NCI-H2196 treated with DMSO at 0.1 percent for 48 hours (cell line): ENCODE measurements around the gene DDX54.
"Not testable (repeated sequence)": the region's sequence is repeated elsewhere in the genome, so short reads cannot be mapped to it uniquely, and the experiment has no call there.

Experiments used
- DNase-seq: peaks from one replicate; lab custom pipeline; 2025; ENCODE audit not compliant: unreplicated experiment; lab: John Stamatoyannopoulos, UW

The DDX54 gene

DNA sequence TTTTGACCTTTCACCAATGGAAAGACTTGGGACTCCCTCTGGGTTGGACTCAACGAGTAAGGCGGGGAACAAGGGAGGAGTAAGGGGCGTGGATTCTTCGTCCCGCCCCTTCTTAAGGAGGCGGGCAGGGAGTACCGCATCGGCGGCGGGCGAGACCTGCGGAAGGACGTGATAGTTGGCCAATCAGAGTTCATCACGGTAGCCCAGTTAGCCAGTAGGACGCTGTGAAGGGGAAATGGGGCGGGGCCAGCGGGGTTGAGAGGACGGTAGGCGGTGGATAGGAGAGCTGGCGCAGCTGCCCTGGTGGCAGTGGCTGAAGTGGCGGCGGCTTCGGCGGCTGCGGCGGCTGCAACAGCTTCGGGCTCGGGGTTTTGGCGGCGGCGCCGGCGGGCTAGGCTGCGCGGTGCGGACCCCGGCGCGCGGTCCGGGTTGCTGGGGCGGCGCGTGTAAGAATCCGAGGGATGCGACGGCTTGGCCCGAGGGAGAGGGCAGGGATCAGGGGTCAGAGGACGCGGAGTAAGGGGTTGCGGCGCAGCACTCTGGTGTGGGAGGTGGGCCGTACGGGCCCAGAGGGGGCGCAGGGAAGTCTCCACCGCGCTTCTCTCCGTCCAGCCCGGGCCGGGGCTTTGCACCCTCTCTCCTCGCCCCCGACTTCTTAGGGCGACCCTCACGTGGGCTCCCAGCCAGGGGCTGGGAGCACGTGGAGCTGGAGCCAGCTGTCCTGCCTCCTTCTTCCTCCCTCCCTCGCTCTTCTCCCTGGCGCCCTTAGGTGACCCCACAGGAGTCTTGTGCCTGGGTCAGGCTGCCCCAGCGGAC is 36.1 kb upstream of the DDX54 start, which contains the start of gene TPCN1:
Gene TPCN1, plus strand, starts transcription at position 284 of the 816 bp plus-strand sequence. CDS start 5,389 bp downstream, outside the sequence.
- peak; percentile 100 for DNase-seq

DNA sequence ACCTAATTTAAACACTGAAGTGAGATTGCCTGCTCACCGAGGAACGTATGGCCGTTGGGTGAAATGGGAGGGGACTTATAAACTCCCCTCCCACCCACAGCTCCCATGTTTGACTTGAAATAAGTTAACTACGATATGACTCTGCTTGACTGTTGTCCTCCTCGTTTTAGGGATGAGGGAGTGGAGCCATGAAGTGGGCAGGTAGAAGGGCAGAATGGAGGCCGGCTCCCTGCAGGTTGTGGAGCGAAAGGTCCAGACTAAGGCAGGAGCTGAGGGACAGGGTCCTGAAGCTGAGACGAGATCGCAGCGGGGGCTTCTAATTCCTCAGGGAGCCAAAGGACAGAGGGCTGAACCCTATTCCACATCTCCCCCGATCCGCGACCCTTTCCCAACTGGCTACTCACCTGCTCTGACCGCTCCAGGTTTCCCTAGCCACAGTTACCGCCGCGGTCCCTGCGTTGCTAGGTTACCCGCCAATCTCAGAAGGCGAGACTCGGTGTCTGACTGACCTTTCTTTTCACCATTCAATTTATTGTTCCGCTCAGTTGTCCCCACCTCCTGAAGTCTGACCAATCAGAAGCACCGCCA is 35.4 kb upstream of the DDX54 start:
- no peak for DNase-seq

DNA sequence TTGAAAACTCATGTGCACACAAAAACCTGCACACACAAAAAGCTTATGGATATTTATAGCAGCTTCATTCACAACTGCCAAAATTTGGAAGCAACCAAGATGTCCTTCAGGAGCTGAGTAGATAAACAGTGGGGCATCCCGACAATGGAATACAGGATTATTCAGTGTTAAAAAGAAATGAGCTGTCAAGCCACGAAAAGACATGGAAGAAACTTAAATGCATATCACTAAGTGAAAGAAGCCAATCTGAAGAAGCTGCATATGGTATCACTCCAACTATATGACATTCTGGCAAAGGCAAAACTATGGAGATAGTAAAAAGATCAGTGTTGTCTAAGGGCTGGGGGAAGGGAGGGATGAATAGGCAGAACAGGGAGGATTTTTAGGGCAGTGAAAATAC is 30.7 kb upstream of the DDX54 start:
- DNase-seq: no peak

- DNase-seq: no peak
Measured at GRCh38 chr12:113214895-113215400, 29.7 kb upstream of the DDX54 start.

- no peak for DNase-seq
Measured at GRCh38 chr12:113211160-113211559, 25.9 kb upstream of the DDX54 start.

DNA sequence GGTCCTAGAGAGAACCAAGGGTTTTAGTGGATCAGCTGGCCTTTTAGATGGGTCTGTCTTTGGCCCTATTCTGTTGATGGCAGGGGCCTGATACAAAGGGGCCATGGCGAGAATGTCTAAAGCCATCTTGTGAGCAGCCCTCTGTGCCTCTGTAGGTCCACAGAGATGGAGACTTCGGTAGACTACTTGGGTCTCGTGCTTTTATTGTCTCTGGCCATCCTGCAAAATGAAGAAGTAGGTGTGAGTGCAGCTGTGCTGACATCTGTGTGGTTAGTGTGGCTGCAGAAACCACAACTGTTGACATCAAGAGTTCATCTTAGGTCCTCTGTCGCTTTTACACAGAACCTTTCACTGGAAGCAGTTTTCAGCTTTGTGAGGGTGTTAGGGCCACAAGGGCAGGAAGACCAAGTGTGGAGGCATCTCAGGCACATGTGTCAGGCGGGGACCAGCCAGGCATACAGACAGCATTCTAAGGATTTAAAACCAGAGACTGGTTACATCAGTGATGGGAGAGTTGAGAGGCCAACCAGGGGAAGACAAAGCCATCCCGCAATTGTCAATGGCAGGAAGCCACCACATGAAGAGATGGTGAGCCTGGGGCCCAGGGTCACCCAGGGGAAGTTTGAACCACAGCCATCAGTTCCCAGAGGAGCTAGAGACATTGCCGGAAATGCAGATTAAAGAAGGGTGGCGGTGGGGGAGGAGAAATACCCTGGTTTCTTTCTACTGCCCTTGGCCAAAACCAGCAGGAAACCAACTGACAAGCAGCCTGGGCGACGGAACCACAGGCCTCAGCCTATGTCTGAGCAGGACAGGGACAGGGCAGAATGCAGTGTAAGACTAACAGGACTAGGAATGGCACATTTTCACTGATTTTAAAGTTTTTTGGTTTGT is 23.0 kb upstream of the DDX54 start:
- no peak for DNase-seq

DNA sequence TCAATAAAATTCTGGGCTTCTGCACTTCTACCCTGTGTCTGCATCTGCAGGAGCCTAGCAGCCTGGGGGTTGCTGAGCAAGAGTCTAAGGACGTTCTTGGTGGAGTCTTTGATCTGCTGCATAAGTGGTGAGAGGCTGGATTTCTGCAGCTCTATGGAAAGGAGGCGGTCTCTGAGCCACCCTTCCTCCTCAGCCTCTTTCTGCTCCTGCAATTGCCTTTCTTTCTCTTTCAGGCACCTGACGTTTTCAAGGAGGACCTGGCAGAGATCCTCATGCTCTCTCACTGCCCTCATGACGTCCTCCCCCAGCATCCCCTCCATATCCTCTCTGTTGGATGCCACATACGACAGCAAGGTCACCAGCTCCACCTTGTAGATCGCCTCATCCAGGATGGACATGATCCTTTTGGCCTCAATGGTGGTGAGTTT is 22.3 kb upstream of the DDX54 start:
- no peak for DNase-seq

GRCh38 chr12:113206802-113207201 is 21.5 kb upstream of the DDX54 start:
- not testable (repeated sequence) for DNase-seq

DNA sequence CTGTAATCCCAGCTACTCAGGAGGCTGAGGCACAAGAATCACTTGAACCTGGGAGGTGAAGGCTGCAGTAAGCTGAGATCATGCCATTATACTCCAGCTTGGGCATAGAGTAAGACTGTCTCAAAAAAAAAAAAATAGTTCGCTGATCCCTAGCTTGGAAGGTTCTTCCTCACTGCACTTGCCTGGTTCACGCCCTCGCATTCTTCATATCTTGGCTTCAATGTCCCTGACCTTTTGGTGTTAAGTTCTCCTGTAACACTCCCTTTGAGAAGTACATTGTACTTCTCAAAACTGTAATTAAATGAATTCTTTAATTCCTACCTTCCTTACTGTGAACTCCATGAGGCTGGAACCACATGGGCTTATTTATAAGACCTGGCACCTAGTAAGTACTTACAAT is 19.5 kb upstream of the DDX54 start:
- DNase-seq: no peak

DNA sequence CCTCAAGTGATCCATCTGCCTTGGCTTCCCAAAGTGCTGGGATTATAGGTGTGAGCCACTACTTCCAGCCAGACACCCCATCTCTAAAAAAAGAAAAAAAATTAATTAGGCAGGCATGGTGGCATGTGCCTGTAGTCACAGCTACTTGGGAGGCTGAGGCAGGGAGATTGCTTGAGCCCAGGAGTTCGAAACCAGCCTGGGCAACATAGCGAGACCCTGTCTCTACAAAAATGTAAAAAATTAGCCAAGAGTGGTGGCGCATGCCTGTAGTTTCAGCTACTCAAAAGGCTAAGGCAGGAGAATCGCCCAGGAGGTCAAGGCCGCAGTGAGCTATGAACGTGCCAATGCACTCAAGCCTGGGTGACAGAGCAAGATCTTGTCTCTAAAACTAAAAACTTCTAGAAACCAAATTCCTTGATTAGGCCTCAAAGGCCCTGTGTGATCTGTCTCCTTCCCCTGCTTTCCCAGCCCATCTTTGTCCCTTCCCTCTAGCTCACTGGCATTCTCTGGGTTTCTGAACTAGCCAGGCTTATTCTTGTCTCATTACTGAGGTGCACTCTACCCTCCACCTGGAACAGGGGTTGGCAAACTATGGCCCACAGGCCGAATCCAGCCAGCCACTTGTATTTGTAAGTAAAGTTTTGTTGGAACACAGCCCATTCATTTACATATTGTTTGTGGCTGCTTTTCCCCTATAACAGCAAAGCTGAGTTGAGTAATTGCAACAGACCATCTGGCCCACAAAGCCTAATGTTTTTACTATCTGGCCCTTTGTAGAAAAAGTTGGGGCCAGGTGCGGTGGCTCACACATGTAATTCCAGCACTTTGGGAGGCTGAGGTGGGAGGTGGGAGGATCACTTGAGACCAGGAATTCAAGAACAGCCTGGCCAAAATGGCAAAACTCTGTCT is 18.8 kb upstream of the DDX54 start:
- no peak for DNase-seq

DNA sequence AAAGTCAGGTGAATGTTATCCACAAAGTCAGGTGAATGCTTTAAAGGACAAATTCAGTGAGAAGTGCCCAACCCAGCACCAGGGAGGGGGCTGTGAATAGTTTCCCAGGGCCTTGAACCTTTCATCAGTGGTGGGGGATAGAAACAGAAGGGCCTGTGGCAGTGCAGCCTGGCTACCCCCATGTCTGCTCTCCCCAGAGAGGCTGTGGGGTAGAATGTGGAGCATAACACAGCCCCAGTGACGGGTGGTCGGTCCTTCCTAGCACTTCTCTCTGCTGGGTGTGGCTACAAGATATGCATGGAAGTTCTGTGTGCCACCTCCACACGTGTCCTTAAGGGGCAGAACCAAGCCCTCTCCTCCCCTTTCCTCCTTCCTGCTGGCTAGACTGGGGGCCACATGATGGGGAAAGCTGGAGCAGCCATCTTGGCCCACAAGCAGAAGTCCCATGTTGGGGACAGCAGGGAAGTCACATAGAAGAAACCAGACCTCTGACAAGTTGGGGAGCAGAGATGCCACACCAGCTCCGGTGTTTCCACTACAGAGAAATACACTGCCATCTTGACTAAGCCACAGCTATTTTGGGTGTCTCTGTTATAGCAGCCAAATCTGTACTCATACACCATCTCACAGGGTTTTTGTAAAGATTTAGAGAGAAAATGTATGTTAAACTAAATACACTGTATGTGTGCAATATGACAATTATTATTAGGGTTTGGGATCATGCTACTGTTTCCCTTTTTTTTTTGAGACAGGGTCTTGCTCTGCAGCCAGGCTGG is 17.2 kb upstream of the DDX54 start:
- DNase-seq: no peak

GRCh38 chr12:113201187-113202177 is 16.2 kb upstream of the DDX54 start:
- DNase-seq: no peak

DNA sequence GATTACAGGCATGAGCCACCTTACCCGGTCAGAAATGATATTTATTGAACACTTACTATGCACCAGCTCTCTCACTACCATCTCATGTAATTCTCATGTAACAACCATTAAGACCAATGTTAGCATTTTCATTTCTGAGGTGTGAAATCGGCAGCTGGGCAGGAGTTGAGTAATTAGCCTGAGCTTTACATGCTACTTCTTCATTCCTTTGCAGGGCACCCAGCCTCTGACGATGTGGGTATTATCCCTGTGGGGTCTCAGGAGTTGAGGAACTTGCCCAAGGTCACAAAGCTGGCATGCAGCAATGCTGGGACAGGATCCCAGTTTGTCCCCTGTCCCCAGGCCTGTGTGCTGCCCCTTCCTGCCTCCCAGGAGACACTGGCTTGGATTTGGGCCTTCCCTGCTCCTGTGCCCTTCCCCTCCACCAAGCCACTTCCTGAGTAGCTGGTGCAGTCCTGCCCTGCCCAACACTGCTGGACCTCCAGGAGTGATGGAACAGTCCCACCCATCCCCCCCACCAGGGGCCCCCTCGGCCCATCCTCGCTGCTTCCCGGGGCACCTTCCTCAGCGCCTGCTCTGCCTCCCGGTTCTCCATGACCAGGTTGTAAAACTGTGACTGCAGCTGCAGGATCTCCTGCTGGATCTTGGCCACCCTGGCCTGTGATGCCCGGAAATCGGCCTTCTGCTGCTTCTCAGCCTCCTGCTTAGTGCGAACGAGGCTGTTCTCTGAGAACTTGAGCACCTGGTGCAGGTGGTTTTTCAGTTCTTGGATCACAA is 14.9 kb upstream of the DDX54 start:
- DNase-seq: no peak

DNA sequence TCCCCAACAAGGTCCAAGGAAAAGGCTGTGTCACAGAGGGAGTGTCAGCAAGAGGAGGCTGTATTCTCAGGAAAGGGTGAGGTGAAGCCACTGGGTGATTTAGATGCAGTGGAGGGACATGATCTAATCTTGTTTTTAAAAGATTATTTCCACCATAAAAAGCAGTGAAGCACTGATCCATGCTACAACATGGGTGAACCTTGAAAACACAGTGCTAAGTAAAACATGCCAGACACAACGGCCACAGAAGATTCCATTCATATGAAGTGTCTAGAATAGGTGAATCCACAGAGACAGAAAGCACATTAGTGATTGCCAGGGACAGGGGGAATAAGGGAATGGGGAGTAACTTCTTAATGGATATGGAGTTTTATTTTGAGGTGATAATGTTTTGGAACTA is 13.0 kb upstream of the DDX54 start:
- no peak for DNase-seq

GRCh38 chr12:113197518-113198077 is 12.3 kb upstream of the DDX54 start:
- no peak for DNase-seq

DNA sequence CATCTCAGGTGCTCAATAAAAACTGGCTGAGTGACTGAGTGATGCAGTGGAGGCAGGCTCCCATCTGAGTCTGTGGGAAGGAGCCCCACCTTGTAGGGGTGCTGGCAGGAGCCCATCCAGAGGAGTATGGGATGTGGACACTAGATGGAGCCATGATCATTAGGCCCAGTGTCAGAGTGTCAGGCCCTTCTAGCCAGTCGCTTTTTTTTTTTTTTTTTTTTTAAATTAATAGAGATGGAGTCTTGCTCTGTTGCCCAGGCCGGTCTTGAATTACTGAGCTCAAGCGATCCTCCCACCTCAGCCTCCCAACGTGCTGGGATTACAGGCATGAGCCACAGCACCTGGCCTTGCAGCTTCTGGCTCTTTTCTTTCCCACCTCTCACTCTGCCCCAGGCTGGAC is 11.7 kb upstream of the DDX54 start:
- peak; percentile 50 for DNase-seq

DNA sequence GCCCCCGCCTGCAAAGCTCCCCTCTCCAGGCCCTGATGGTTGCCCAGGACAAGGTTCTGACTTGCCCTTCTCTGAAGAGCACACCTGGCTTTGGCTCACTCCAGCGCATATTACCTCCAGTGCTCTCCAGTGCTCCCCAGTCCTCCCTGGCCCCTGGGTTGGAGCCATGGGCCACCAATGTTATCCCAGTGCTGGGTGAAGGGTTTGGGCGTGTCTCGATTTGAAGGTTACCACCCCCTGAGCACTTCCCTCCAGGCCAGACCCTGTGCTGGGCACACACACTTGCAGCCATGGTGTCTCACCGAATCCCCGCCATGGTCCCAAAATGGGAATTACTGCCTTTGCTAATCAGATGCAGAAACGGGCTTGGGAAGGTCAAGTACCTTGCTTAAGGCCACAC is 11.3 kb upstream of the DDX54 start:
- DNase-seq: no peak
